OCI-LY7 (cell line): ENCODE results near the gene PRIMPOL. TPM values are rescaled to one million over a fixed set of nuclear protein-coding genes. Genes with fewer than 3 reads are reported as not detected.

Source experiments
- BruUV-seq: library from RNA; stranded (reverse); fragments of 400-500 nt; replicated peaks from 2 replicates; lab custom pipeline; 2021; lab: Mats Ljungman, UMichigan
- CTCF ChIA-PET: fragments of 300-600 bp; sonication (Branson Sonifier 250); formaldehyde crosslinking; loops from one replicate; lab custom pipeline; 2022; ENCODE audit warnings: antibody characterized with exemption; ENCODE audit not compliant: unreplicated experiment; lab: Charles Lee
- POLR2A ChIA-PET: fragments of 300-600 bp; sonication (Branson Sonifier 250); formaldehyde crosslinking; loops from one replicate; lab custom pipeline; 2022; ENCODE audit warnings: antibody characterized with exemption; lab: Charles Lee
- DNase-seq: peaks from one replicate; pipeline ENCODE4 v3.0.0-alpha.2; 2015; ENCODE audit warnings: low spot score
- H2AFZ ChIP-seq: fragments of 200-600 bp; sonication (generic), shearing (Covaris generic); 2 replicates; pipeline ENCODE4 v1.6.1; 2014; ENCODE audit warnings: mild to moderate bottlenecking, antibody characterized with exemption, low read length, moderate library complexity
- H3K27ac ChIP-seq: fragments of 200-600 bp; sonication (generic); 2 replicates; pipeline ENCODE4 v1.5.1; 2014; ENCODE audit warnings: mixed run types, low read depth, mild to moderate bottlenecking, moderate library complexity, low read length, inconsistent platforms; ENCODE audit not compliant: poor library complexity, severe bottlenecking
- H3K36me3 ChIP-seq: fragments of 200-600 bp; sonication (generic); 2 replicates; pipeline ENCODE4 v1.6.1; 2014; ENCODE audit warnings: mild to moderate bottlenecking, antibody characterized with exemption, low read length, moderate library complexity, mixed read lengths; ENCODE audit not compliant: insufficient read depth
- H3K4me1 ChIP-seq: fragments of 200-600 bp; sonication (generic); 2 replicates; pipeline ENCODE4 v1.5.1; 2014; ENCODE audit warnings: mild to moderate bottlenecking, low read length; ENCODE audit not compliant: insufficient read depth, poor library complexity, severe bottlenecking
- H3K4me2 ChIP-seq: fragments of 200-600 bp; sonication (generic); 2 replicates; pipeline ENCODE4 v1.6.1; 2014; ENCODE audit warnings: mild to moderate bottlenecking, low read length
- H3K4me3 ChIP-seq: fragments of 200-600 bp; sonication (generic); 2 replicates; pipeline ENCODE4 v1.5.1; 2014; ENCODE audit warnings: mild to moderate bottlenecking, low read depth, low read length; ENCODE audit not compliant: poor library complexity, severe bottlenecking
- H3K79me2 ChIP-seq: fragments of 200-600 bp; sonication (generic); 2 replicates; pipeline ENCODE4 v1.6.1; 2016; ENCODE audit warnings: low read depth, mild to moderate bottlenecking, low read length, moderate library complexity, mixed read lengths; ENCODE audit not compliant: insufficient read depth
- H3K9me2 ChIP-seq: fragments of 200-600 bp; sonication (generic); 2 replicates; pipeline ENCODE4 v1.6.1; 2016; ENCODE audit warnings: mild to moderate bottlenecking, low read length, mixed read lengths; ENCODE audit not compliant: insufficient read depth
- H3K9me3 ChIP-seq: fragments of 200-600 bp; sonication (generic); 2 replicates; pipeline ENCODE4 v1.6.1; 2014; ENCODE audit warnings: mild to moderate bottlenecking, mixed run types, low read length, mixed read lengths
- H4K20me1 ChIP-seq: fragments of 200-600 bp; sonication (generic); 2 replicates; pipeline ENCODE4 v1.6.1; 2014; ENCODE audit warnings: mild to moderate bottlenecking, antibody characterized with exemption, low read length, moderate library complexity, mixed read lengths; ENCODE audit not compliant: insufficient read depth
- EZH2phosphoT487 ChIP-seq: fragments of 200-600 bp; sonication (generic); IDR thresholded peaks from 2 replicates; pipeline ENCODE4 v1.6.1; 2018; ENCODE audit warnings: low read depth, borderline replicate concordance, mild to moderate bottlenecking, mixed run types, antibody characterized with exemption, low read length, moderate library complexity, mixed read lengths
- intact Hi-C: fragments of 100-400 bp; cut with micrococcal nuclease; formaldehyde crosslinking; loops from one replicate; pipeline ENCODE4 v1.10.0; 2022; ENCODE audit not compliant: unreplicated experiment
- total RNA-seq, 2 experiments: library from RNA; depleted of rRNA in 1 of 2; stranded (reverse); fragments of >200 nt in 1 of 2; shearing (Covaris generic) in 1 of 2; gene quantifications; 2 replicates each; pipeline ENCODE4 v1.2.3, GENCODE V29; 2014 to 2022
- TF ChIP-seq, protein P1 (sequence below): fragments of 200-600 bp; sonication (generic); conservative IDR thresholded peaks from 2 replicates; pipeline ENCODE4 v1.5.1; 2014; ENCODE audit warnings: mild to moderate bottlenecking, antibody characterized with exemption, low read length, moderate library complexity, mixed read lengths

Gene PRIMPOL
- total RNA-seq, 2 experiments from 2014 or later: 8.8 to 23.4 TPM

- ChIA-PET CTCF (interaction anchor here (0.8 kb wide), 1 partner anchor 479 kb away, joined by 3 read pairs; no protein-coding TSS in a partner anchor), POLR2A (no interaction called here)
- TF ChIP-seq EZH2phosphoT487: no peak
- TF ChIP-seq, protein P1, sequence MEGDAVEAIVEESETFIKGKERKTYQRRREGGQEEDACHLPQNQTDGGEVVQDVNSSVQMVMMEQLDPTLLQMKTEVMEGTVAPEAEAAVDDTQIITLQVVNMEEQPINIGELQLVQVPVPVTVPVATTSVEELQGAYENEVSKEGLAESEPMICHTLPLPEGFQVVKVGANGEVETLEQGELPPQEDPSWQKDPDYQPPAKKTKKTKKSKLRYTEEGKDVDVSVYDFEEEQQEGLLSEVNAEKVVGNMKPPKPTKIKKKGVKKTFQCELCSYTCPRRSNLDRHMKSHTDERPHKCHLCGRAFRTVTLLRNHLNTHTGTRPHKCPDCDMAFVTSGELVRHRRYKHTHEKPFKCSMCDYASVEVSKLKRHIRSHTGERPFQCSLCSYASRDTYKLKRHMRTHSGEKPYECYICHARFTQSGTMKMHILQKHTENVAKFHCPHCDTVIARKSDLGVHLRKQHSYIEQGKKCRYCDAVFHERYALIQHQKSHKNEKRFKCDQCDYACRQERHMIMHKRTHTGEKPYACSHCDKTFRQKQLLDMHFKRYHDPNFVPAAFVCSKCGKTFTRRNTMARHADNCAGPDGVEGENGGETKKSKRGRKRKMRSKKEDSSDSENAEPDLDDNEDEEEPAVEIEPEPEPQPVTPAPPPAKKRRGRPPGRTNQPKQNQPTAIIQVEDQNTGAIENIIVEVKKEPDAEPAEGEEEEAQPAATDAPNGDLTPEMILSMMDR: no peak
- Histone ChIP-seq H3K79me2 (no peaks in the 10 kb centered on the region), H2AFZ (no peak overlapping the region), H3K4me2 (no peak overlapping the region), H3K9me3 (no peaks in the 10 kb centered on the region), H3K4me1 (peaks cover 15% of the 10 kb centered on the region), H3K36me3 (no peaks in the 10 kb centered on the region), H3K4me3 (no peak overlapping the region), H3K9me2 (no peaks in the 10 kb centered on the region), H4K20me1 (no peaks in the 10 kb centered on the region), H3K27ac (no peak overlapping the region)
- intact Hi-C loops: loop anchor here (2.0 kb wide), 2 partner anchors 73 to 353 kb away; no protein-coding TSS in a partner anchor
- no peak for DNase-seq
- BruUV-seq: no TSS peak
Measured at GRCh38 chr4:184744236-184744635, 94.7 kb downstream of the PRIMPOL start.

Other genes with a start within 250 kb of the PRIMPOL start
- 29.7 and 32.3 TPM in 2 replicates for gene IRF2, start 175.2 kb upstream of the PRIMPOL start, total RNA-seq (2014; rRNA removed; shearing (Covaris generic))
- 31.8 and 37.8 TPM in 2 replicates for gene IRF2, start 175.2 kb upstream of the PRIMPOL start, total RNA-seq (2022)
- gene CASP3, start 291 bp upstream of the PRIMPOL start, total RNA-seq (2014; rRNA removed; shearing (Covaris generic)): 25.8 and 29.5 TPM in 2 replicates
- gene CASP3, start 291 bp upstream of the PRIMPOL start, total RNA-seq (2022): 39.2 and 44.7 TPM in 2 replicates
- 83.9 and 85.1 TPM in 2 replicates for gene CENPU, start 84.4 kb downstream of the PRIMPOL start, total RNA-seq (2014; rRNA removed; shearing (Covaris generic))
- gene CENPU, start 84.4 kb downstream of the PRIMPOL start, total RNA-seq (2022): 132 and 160 TPM in 2 replicates
- gene ACSL1, start 176.2 kb downstream of the PRIMPOL start, total RNA-seq (2014; rRNA removed; shearing (Covaris generic)): 20.8 and 24.3 TPM in 2 replicates
- gene ACSL1, start 176.2 kb downstream of the PRIMPOL start, total RNA-seq (2022): 32.0 and 32.9 TPM in 2 replicates